Panc1 (cell line): ENCODE measurements around the gene MVB12A. TPM values are rescaled to one million over a fixed set of nuclear protein-coding genes. Genes with fewer than 3 reads are reported as not detected.

ENCODE experiments used
- ATAC-seq: fragments of 200-7000 bp; cut with Tn5 transposase; 2 replicates; pipeline ENCODE4 v1.9.1; 2020; ENCODE audit warnings: mild to moderate bottlenecking, moderate library complexity
- BruUV-seq: library from RNA; stranded (reverse); fragments of 400-500 nt; replicated peaks from 2 replicates; lab custom pipeline; 2021; lab: Mats Ljungman, UMichigan
- CTCF ChIA-PET: fragments of 300-600 bp; sonication (Branson Sonifier 250); formaldehyde crosslinking; loops from one replicate; lab custom pipeline; 2022; ENCODE audit warnings: antibody characterized with exemption; lab: Charles Lee
- POLR2A ChIA-PET: fragments of 300-600 bp; sonication (Branson Sonifier 250); formaldehyde crosslinking; loops from one replicate; lab custom pipeline; 2022; ENCODE audit warnings: antibody characterized with exemption; lab: Charles Lee
- DNase-seq: peaks from one replicate; pipeline ENCODE4 v3.0.0-alpha.2; 2010; ENCODE audit warnings: low read depth, low spot score
- H3K27ac ChIP-seq: 2 replicates; pipeline ENCODE4 v1.5.1; 2011; ENCODE audit warnings: mild to moderate bottlenecking, low read length, inconsistent platforms
- H3K27me3 ChIP-seq: fragments of 200-500 bp; sonication (Bioruptor generic); 2 replicates; pipeline ENCODE4 v1.6.0; 2014; ENCODE audit warnings: low read length, inconsistent platforms; ENCODE audit not compliant: control insufficient read depth, insufficient read depth
- H3K36me3 ChIP-seq: fragments of 200-500 bp; sonication (Bioruptor generic); 2 replicates; pipeline ENCODE4 v1.5.1; 2014; ENCODE audit warnings: inconsistent platforms, mild to moderate bottlenecking, low read length, moderate library complexity; ENCODE audit not compliant: control insufficient read depth, insufficient read depth
- H3K4me1 ChIP-seq: 2 replicates; pipeline ENCODE4 v1.5.1; 2011; ENCODE audit warnings: inconsistent platforms, mild to moderate bottlenecking, low read length, moderate library complexity; ENCODE audit not compliant: control insufficient read depth, insufficient read depth
- H3K4me3 ChIP-seq, 2 experiments: 2 replicates each; pipeline ENCODE4 v1.5.1; 2011 to 2012; ENCODE audit warnings: low read depth in 2 of 2, low read length in 2 of 2, mild to moderate bottlenecking in 2 of 2, inconsistent platforms in 1 of 2, moderate library complexity in 1 of 2
- H3K9me3 ChIP-seq: fragments of 200-500 bp; sonication (Bioruptor generic); 2 replicates; pipeline ENCODE4 v1.5.1; 2014; ENCODE audit warnings: low read depth, mild to moderate bottlenecking, inconsistent platforms, low read length, moderate library complexity; ENCODE audit not compliant: control insufficient read depth, insufficient read depth
- POLR2AphosphoS5 ChIP-seq: IDR thresholded peaks from 2 replicates; pipeline ENCODE4 v1.6.1; 2012; ENCODE audit warnings: mild to moderate bottlenecking, low read depth, low read length, moderate library complexity
- REST ChIP-seq, 2 experiments: IDR thresholded peaks; 2 replicates each; pipeline ENCODE4 v1.6.1; 2011 to 2012; ENCODE audit warnings: low read depth in 2 of 2, control low read depth in 1 of 2, low read length in 1 of 2, mild to moderate bottlenecking in 1 of 2, moderate library complexity in 1 of 2; ENCODE audit not compliant: insufficient read depth in 1 of 2
- SIN3A ChIP-seq: IDR thresholded peaks from 2 replicates; pipeline ENCODE4 v1.6.1; 2012; ENCODE audit warnings: low read depth, mild to moderate bottlenecking, low read length, moderate library complexity, borderline replicate concordance; ENCODE audit not compliant: insufficient read depth
- TCF7L2 ChIP-seq: IDR thresholded peaks from 2 replicates; pipeline ENCODE4 v1.6.1; 2011; ENCODE audit warnings: mild to moderate bottlenecking, low read depth, low read length, inconsistent platforms
- in situ Hi-C: cut with HindIII; loops from 2 replicates; pipeline ENCODE4 v1.10.0; 2016; ENCODE audit warnings: low sequenced_read_pairs, low pct_unique_long_range_greater_than_20kb
- intact Hi-C: fragments of 100-400 bp; cut with micrococcal nuclease; formaldehyde crosslinking; loops from one replicate; pipeline ENCODE4 v1.10.0; 2022; ENCODE audit not compliant: unreplicated experiment
- total RNA-seq: library from RNA; stranded (reverse); gene quantifications from one replicate; pipeline ENCODE4 v1.2.1, GENCODE V29; 2021; ENCODE audit not compliant: unreplicated experiment
- TF ChIP-seq, protein P1 (sequence below): fragments of 450-650 bp; IDR thresholded peaks from 2 replicates; pipeline ENCODE4 v1.5.1; 2017; ENCODE audit warnings: mild to moderate bottlenecking

Gene MVB12A
- total RNA-seq, 1 experiment from 2014 or later: 42.1 TPM

DNA sequence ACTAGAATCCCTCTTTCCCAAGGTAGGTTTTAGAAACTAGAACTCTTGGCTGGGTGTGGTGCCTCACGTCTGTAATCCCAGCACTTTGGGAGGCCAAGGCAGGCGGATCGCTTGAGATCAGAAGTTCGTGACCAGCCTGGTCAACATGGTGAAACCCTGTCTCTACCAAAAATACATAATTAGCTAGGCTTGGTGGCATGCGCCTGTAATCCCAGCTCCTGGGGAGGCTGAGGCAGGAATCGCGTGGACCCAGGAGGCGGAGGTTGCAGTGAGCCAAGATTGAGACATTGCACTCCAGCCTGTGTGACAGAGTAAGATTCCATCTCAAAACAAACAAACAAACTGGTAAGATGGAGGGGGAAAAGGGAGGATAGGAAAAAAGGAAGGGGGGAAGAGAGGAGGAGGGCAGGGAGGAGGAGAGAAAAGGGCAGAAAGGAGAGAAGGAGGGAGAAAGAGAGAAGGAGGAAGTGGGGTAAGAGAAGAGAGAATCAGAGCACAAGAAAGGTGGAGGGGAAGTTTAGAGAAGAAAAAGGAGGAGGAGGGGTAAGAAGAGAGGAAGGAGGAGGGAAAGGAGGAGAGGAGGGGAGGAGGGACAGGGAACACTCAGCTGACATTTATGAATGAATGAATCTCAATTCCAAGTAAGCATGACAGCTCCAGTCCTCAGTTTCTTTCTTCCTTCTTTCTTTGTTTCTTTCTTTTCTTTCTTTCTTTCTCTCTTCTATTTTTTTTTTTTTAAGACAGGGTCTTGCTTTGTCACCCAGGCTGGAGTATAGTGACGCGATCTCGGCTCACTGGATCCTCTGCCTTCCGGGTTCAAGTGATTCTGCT, 47.8 kb downstream of the MVB12A start:
- in situ Hi-C loops (no loop called here), intact Hi-C loops (loop anchor here (10.0 kb wide), 1 partner anchor 73 kb away; the partner anchor contains the start of gene CCDC194)
- Histone ChIP-seq H3K4me3 (no peak overlapping the region), H3K9me3 (no peaks in the 10 kb centered on the region), H3K27me3 (no peaks in the 10 kb centered on the region), H3K36me3 (no peaks in the 10 kb centered on the region), H3K27ac (no peak overlapping the region), H3K4me1 (peaks cover 6% of the 10 kb centered on the region)
- ATAC-seq: no peak
- ChIA-PET POLR2A (no interaction called here), CTCF (interaction anchor here (0.6 kb wide), 1 partner anchor 65 kb away, joined by 4 read pairs; no protein-coding TSS in a partner anchor)
- DNase-seq: no peak
- TF ChIP-seq, protein P1, sequence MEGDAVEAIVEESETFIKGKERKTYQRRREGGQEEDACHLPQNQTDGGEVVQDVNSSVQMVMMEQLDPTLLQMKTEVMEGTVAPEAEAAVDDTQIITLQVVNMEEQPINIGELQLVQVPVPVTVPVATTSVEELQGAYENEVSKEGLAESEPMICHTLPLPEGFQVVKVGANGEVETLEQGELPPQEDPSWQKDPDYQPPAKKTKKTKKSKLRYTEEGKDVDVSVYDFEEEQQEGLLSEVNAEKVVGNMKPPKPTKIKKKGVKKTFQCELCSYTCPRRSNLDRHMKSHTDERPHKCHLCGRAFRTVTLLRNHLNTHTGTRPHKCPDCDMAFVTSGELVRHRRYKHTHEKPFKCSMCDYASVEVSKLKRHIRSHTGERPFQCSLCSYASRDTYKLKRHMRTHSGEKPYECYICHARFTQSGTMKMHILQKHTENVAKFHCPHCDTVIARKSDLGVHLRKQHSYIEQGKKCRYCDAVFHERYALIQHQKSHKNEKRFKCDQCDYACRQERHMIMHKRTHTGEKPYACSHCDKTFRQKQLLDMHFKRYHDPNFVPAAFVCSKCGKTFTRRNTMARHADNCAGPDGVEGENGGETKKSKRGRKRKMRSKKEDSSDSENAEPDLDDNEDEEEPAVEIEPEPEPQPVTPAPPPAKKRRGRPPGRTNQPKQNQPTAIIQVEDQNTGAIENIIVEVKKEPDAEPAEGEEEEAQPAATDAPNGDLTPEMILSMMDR: no peak
- no peak for TF ChIP-seq TCF7L2
- no peak for TF ChIP-seq SIN3A
- no peak for TF ChIP-seq REST (IDR thresholded peaks at IDR 0.05; ENCODE audit: insufficient read depth in 1 of 2, low read depth in 2 of 2, low read length in 1 of 2)
- no peak for TF ChIP-seq POLR2AphosphoS5
- BruUV-seq: no TSS peak

GRCh38 chr19:17468302-17469091, 48.6 kb downstream of the MVB12A start:
- peak overlapping the region; percentile 79; the same call in 1 of the 2 replicates for H3K27ac ChIP-seq
- no peak for DNase-seq
- BruUV-seq: no TSS peak
- ChIA-PET POLR2A (no interaction called here), CTCF (interaction anchor here (0.5 to 1.1 kb wide), 3 partner anchors 43 to 175 kb away, joined by 3 to 8 read pairs (median 3); partner anchors contain the start of gene PGLS)
- intact Hi-C loops (loop anchor here (10.0 kb wide), 1 partner anchor 74 kb away; the partner anchor contains the start of gene CCDC194), in situ Hi-C loops (no loop called here)
- no peaks in the 10 kb centered on the region for H3K9me3 ChIP-seq
- no peaks in the 10 kb centered on the region for H3K36me3 ChIP-seq
- no peak for ATAC-seq
- peaks cover 6% of the 10 kb centered on the region for H3K4me1 ChIP-seq
- H3K27me3 ChIP-seq: no peaks in the 10 kb centered on the region
- TF ChIP-seq SIN3A (no peak), REST (IDR thresholded peaks at IDR 0.05; ENCODE audit: insufficient read depth in 1 of 2, low read depth in 2 of 2, low read length in 1 of 2) (no peak)
- peak overlapping the region; percentile 58 to 77 for H3K4me3 ChIP-seq
